ENCODE results near the gene IL20RA. TPM values are rescaled to one million over a fixed set of nuclear protein-coding genes. Genes with fewer than 3 reads are reported as not detected.

The IL20RA gene
- total RNA-seq, 1 experiment from 2014 or later: 3.1 TPM

- TF ChIP-seq CTCF (IDR thresholded peaks at IDR 0.05; ENCODE audit: unreplicated experiment): no peak
- DNase-seq: no peak
- H3K27me3 Mint-ChIP-seq (ENCODE audit: unreplicated experiment): no peaks in the 10 kb centered on the region
- H3K4me3 Mint-ChIP-seq (ENCODE audit: low read depth, unreplicated experiment): no peak overlapping the region
- H3K9me3 Mint-ChIP-seq (ENCODE audit: low read depth, unreplicated experiment): no peaks in the 10 kb centered on the region
- intact Hi-C loops (cut with micrococcal nuclease; ENCODE audit: unreplicated experiment): no loop called here
- CTCF ChIA-PET: no interaction called here
- H3K27ac Mint-ChIP-seq (ENCODE audit: unreplicated experiment): no peak overlapping the region
- H3K36me3 Mint-ChIP-seq (ENCODE audit: insufficient read depth, unreplicated experiment): no peaks in the 10 kb centered on the region
- no TSS peak for BruUV-seq (replicated peaks)
- H3K4me1 Mint-ChIP-seq (ENCODE audit: low read depth, unreplicated experiment): peaks cover 7% of the 10 kb centered on the region
These were observed 43.1 kb upstream of the IL20RA start for GRCh38 chr6:137087902-137088301.

GRCh38 chr6:137086031-137086430 is 41.3 kb upstream of the IL20RA start:
- BruUV-seq (replicated peaks): no TSS peak
- CTCF ChIA-PET: no interaction called here
- Mint-ChIP-seq H3K36me3 (ENCODE audit: insufficient read depth, unreplicated experiment) (no peaks in the 10 kb centered on the region), H3K4me3 (ENCODE audit: low read depth, unreplicated experiment) (no peak overlapping the region), H3K27ac (ENCODE audit: unreplicated experiment) (no peak overlapping the region), H3K9me3 (ENCODE audit: low read depth, unreplicated experiment) (no peaks in the 10 kb centered on the region), H3K4me1 (ENCODE audit: low read depth, unreplicated experiment) (peaks cover 7% of the 10 kb centered on the region), H3K27me3 (ENCODE audit: unreplicated experiment) (no peaks in the 10 kb centered on the region)
- TF ChIP-seq CTCF (IDR thresholded peaks at IDR 0.05; ENCODE audit: unreplicated experiment): no peak
- DNase-seq: no peak
- intact Hi-C loops (cut with micrococcal nuclease; ENCODE audit: unreplicated experiment): no loop called here

- CTCF ChIA-PET: no interaction called here
- H3K27me3 Mint-ChIP-seq (ENCODE audit: unreplicated experiment): no peaks in the 10 kb centered on the region
- no peak for TF ChIP-seq CTCF (IDR thresholded peaks at IDR 0.05; ENCODE audit: unreplicated experiment)
- no peak overlapping the region for H3K27ac Mint-ChIP-seq (ENCODE audit: unreplicated experiment)
- no TSS peak for BruUV-seq (replicated peaks)
- DNase-seq: no peak
- H3K4me1 Mint-ChIP-seq (ENCODE audit: low read depth, unreplicated experiment): peaks cover 7% of the 10 kb centered on the region
- H3K4me3 Mint-ChIP-seq (ENCODE audit: low read depth, unreplicated experiment): no peak overlapping the region
- no peaks in the 10 kb centered on the region for H3K36me3 Mint-ChIP-seq (ENCODE audit: insufficient read depth, unreplicated experiment)
- intact Hi-C loops (cut with micrococcal nuclease; ENCODE audit: unreplicated experiment): no loop called here
- no peaks in the 10 kb centered on the region for H3K9me3 Mint-ChIP-seq (ENCODE audit: low read depth, unreplicated experiment)
These were observed 40.3 kb upstream of the IL20RA start for GRCh38 chr6:137084865-137085617.

GRCh38 chr6:137084090-137084489 is 39.3 kb upstream of the IL20RA start:
- no TSS peak for BruUV-seq (replicated peaks)
- Mint-ChIP-seq H3K27ac (ENCODE audit: unreplicated experiment) (no peak overlapping the region), H3K4me3 (ENCODE audit: low read depth, unreplicated experiment) (no peak overlapping the region), H3K36me3 (ENCODE audit: insufficient read depth, unreplicated experiment) (no peaks in the 10 kb centered on the region), H3K9me3 (ENCODE audit: low read depth, unreplicated experiment) (no peaks in the 10 kb centered on the region), H3K4me1 (ENCODE audit: low read depth, unreplicated experiment) (peaks cover 7% of the 10 kb centered on the region), H3K27me3 (ENCODE audit: unreplicated experiment) (no peaks in the 10 kb centered on the region)
- intact Hi-C loops (cut with micrococcal nuclease; ENCODE audit: unreplicated experiment): no loop called here
- CTCF ChIA-PET: no interaction called here
- no peak for DNase-seq
- no peak for TF ChIP-seq CTCF (IDR thresholded peaks at IDR 0.05; ENCODE audit: unreplicated experiment)
